HG03280 (cell line): Measurements from ENCODE around the gene SBK1.
A peak's percentile ranks its signal among the peaks of the same experiment; 100 is the strongest.
"Not testable (repeated sequence)": the region's sequence is repeated elsewhere in the genome, so short reads cannot be mapped to it uniquely, and the experiment has no call there.

ENCODE experiments used
- ATAC-seq: cut with Tn5 transposase; IDR thresholded peaks from one replicate; pipeline ENCODE4 v1.9.1; 2021; ENCODE audit warnings: mild to moderate bottlenecking, moderate library complexity; ENCODE audit not compliant: unreplicated experiment

SBK1 gene

DNA sequence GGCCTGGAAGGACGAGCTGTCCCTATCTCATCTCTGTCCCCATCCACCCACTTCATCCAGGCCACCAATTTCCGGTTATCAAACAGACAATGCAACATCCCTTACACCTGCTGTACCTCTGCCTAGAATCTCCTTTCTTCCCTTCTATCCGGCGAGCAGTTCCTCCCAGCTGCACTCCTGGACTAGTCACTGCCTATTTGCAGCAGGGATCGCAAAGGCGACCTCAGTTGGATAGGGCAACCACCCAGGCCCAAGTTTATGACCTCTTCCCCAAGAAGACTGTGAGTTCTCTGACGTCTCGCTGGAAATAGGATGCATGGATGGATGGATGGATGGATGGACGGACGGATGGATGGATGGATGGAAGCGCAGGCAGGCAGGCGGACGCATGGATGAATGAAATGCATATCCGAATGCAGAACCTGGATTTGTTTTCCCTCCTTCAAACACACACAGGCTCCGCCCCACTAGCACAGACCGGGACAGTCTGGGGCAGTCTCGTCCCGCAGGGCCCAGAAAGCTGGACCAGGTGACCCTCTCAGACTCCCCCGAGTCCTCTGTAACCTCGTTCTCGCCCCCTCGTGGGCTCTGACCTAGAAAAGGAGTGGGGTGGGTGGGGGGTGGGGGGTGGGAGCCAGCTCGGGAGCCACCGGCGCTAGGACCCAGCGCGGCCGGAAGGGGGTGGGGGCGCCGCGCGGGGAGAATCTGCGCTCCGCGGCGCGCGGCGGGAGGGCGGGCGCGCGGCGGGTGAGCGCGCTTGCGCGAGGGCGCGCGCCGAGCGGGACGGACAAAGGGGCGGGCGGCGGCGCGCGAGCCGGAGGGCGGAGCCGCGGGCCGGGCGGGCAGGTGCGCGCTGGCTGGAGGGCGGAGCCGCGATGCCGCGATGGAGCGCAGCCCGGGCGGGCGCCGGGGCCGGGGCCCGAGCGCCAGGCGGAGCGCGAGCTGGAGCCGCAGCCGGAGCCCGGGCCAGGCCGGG lies at the start of gene SBK1:
TSS of gene SBK1 (plus strand) at position 875 of the 976 bp plus-strand sequence. CDS start 24,867 bp downstream, outside the sequence.
- ATAC-seq = peak; percentile 95

GRCh38 chr16:28249483-28249882 lies 42.8 kb upstream of the SBK1 start:
- not testable (repeated sequence) for ATAC-seq

DNA sequence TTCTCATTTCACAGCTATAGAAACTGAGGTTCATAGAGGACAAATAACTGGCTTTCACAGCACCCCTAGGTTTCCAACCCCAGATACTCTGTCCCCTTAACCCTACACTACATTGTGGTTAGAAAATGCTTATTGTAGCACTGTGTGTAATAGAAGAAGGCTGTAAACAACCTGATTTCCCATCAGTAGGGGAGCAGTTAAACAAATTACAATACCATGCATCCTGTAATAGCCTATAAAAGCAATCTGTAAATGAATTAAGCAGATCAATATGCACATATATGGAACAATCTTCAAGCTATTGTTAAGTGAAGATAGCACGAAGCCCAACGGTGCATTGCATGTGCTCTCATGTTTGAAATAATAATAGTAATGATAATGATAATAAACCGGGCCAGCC lies 41.3 kb upstream of the SBK1 start:
- no peak for ATAC-seq

- no peak for ATAC-seq
These were observed 38.2 kb upstream of the SBK1 start for GRCh38 chr16:28254158-28254557.

DNA sequence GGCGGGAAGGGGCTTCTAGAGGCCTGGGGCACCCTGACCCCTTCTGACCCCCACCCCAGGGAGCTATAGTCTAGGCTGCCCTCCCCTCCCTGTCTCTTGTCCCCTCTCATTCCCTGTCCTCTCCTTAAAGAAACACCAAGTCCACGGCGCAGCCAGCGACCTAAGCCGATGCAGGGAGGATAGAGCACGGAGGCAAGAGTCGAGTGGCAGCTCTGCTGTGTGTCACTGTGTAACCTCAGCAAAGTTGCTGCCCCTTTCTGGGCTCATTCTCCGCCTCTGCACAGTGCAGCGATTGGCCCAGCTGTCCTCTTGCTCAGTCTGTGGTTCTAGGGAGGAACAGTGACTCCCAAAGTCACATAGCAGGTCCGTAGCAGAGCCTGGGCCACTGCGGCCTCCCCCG lies 36.5 kb upstream of the SBK1 start:
- no peak for ATAC-seq

DNA sequence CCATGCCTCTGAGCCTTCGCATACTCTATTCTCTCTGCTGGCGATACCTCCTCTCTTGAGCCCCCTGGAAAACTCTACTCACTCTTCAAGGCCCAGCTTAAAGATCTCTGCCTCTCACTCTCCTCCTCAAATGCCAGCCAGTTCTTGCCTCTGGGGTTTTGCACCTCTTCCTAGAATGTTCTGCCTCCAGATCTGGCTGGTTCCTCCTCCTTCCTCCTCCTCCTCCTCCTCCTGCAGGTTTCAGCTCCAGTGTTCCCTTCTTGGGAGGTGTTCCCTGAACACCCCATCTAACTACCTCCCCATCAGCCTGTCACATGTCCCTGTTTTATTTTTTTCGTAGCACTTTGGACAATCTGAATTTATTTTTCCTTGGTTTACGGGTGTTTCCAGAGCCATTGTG lies 35.1 kb upstream of the SBK1 start:
- no peak for ATAC-seq

GRCh38 chr16:28258567-28258966 lies 33.8 kb upstream of the SBK1 start:
- no peak for ATAC-seq

- no peak for ATAC-seq
These were observed 33.1 kb upstream of the SBK1 start for GRCh38 chr16:28259091-28259780.

- ATAC-seq = no peak
These were observed 32.6 kb upstream of the SBK1 start for GRCh38 chr16:28259781-28260150.

DNA sequence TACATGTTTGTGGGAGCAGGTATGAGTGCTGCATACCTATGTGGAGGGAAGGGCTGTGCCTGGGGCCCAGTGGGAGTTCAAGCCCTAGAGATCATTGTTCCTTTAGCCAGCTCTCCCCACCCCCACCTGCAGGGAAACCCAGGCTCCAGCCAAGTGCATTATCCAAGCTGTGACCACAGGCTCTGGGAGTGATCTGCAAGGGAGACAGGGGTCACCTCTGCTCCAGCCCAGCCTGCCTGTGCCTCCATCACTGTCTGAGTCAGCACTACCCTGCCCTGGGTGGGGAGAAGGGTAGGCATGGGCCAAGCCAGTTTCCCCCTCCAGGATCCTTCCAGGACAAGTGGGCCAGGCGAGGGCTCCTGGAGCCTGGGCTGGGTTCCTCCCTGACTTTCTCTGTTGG lies 32.1 kb upstream of the SBK1 start:
- ATAC-seq = no peak

DNA sequence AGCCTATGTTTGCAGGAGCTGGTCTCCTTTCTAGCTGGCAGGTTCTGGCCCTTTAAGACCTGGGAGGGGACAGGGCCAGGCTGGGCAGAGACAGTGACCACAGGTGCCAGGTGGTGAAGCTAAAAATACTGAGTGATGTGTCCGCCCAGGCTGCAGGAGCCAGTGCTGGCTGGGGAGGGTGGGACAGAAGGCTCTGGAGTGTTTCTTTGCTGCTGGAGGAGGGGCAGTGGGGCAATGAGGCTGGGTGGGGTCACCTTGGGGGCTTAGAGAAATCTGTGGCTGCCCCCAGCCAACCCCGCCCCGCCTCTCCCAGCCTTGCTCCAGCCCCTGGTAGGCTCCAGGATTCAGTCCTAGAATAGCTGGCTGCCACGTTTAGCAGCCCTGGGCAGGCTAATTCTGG lies 30.4 kb upstream of the SBK1 start:
- ATAC-seq = no peak

DNA sequence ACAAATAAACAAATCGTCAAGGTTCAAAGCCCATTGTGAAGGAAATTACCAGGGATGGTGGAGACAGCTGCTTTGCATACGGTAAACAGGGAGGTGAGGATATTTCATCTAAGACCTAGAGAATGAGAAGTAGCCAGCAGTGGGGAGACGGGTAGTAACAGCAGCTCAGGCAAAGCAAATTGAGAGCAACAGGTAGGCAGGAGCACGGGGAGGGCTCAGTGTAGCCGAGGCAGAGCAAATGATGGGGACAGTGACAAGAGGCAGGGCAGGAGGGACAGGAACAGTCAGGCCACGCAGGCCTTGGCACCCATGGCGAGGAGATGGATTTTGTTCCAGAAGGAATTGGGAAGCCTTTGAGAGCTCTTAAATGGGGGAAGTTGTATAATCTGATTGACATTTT lies 29.0 kb upstream of the SBK1 start:
- ATAC-seq = no peak

DNA sequence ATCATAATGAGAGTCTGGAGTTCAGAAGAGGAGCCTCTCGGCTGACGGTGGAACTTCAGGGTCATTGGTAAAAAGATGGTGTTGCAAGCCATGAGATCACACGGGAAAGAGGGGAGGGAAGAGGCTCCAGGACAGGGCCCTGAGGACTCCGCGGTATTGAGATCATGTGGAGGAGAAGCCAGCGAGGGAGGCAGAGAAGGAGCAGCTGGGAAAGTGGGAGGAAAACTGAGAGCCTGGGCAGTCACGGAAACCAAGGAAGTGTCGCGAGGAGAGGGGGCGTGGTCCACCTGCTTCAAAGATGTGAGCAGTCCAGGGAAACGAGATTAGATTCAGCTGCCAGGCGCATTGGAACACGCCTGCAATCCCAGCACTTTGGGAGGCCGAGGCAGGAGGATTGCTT lies 27.7 kb upstream of the SBK1 start:
- ATAC-seq = no peak

- ATAC-seq = no peak
These were observed 26.5 kb upstream of the SBK1 start for GRCh38 chr16:28265822-28266221.

- ATAC-seq = no peak
These were observed 25.0 kb upstream of the SBK1 start for GRCh38 chr16:28267356-28267755.

- ATAC-seq = no peak
These were observed 18.8 kb upstream of the SBK1 start for GRCh38 chr16:28273511-28273910.

DNA sequence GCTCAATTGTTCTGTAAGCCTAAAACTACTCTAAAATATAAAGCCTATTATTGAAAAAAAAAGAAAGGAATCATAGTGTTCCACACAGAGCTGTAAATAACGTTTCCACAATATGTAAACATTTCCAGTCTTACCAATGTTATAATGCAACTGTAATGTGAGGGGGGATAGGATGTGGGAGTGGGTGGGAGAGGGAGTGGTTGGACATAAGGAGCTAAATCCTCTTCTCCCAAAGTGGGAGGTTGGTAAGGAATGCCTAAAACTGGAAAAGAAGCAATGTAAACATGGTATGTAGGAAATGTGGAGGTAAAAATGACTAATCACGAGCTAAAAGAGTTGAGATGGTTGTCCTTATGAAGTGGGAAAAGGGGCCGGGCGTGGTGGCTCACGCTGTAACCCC lies 17.6 kb upstream of the SBK1 start:
- ATAC-seq = no peak

- ATAC-seq = no peak
These were observed 16.0 kb upstream of the SBK1 start for GRCh38 chr16:28276301-28276700.

DNA sequence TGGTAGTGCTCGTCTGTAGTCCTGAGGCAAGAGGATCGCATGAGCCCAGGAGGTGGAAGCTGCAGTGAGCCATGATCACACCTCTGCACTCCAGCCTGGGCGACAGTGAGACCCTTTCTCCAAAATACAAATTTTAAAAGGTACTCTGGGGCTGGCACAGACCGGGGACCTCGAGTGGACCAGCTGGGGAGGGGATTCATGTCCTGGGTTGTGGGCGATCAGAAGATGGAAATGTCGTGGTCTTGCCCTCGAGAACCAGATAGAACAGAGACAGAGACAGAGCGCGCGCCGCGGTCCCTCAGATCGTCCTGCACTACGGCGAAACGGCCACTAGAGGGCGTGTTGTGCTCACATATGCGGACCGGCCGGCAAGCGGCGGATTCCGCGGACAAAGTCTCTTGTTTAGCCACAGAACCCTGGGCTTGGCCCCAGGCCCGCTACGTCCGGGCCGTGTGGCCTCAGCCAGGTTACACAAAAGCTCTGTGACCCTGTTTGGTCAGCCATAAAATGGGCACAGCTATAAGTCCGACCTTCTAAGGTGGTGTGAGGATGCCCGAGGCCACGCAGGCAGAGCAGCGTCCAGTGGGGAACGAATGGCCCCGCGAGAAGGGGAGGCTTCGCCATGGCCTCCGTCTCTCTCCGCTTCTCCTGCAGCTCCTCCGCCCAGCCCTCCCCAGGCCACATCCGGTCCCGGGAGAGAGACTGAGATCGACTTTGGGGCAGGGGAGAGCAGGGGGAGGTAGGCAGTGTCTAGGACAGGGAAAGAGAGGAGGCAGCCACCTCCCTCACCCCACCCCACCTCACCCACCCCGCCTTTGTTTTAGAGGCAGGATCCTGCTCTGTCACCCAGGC lies 14.6 kb upstream of the SBK1 start:
- ATAC-seq = no peak

DNA sequence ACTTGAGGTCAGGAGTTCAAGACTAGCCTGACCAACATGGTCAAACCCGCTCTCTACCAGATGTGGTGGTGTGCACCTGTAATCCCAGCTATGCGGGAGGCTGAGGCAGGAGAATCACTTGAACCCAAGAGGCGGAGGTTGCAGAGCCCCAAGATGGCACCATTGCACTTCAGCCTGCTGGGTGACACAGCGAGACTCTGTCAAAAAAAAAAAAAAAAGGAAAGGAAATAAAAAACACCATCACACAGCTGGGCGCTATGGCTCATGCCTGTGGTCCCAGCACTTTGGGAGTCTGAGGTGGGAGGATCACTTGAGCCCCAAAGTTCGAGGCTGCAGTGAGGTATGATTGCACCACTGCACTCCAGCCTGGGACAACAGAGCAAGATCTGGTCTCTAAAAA lies 13.3 kb upstream of the SBK1 start:
- no peak for ATAC-seq
